ENCODE measurements around the gene HESX1. TPM values are rescaled to one million over a fixed set of nuclear protein-coding genes. Genes with fewer than 3 reads are reported as not detected.

The HESX1 gene
- total RNA-seq, 1 experiment from 2014 or later: 5.6 TPM

GRCh38 chr3:57164217-57164656 lies 35.5 kb downstream of the HESX1 start:
- H3K36me3 Mint-ChIP-seq: no peaks in the 10 kb centered on the region
- peak overlapping the region; percentile 91 for H3K4me3 Mint-ChIP-seq
- ChIA-PET CTCF (interaction anchor here (0.6 to 1.0 kb wide), 6 partner anchors 30 to 64 kb away, joined by 3 read pairs; partner anchors contain the start of gene APPL1), POLR2A (interaction anchor here (0.7 to 1.7 kb wide), 3 partner anchors 34 to 86 kb away, joined by 3 to 11 read pairs (median 6); no protein-coding TSS in a partner anchor)
- peak; percentile 13; the same call in 1 of the 2 replicates for TF ChIP-seq ARID4B (CRISPR knock-in tag; IDR thresholded peaks at IDR 0.05; ENCODE audit: borderline replicate concordance)
- no peak for TF ChIP-seq ZMAT4 (CRISPR knock-in tag; IDR thresholded peaks at IDR 0.05)
- H3K27me3 Mint-ChIP-seq (ENCODE audit: low read depth): peaks cover 29% of the 10 kb centered on the region
- peaks cover 65% of the 10 kb centered on the region for H3K4me1 Mint-ChIP-seq
- ATAC-seq (no peak), DNase-seq (ENCODE audit: low spot score) (no peak)
- 0 out of 2 replicates have a peak overlapping the region, but pooled peaks have one; percentile 33 for H3K27ac Mint-ChIP-seq
- H3K9me3 Mint-ChIP-seq: no peaks in the 10 kb centered on the region

GRCh38 chr3:57163751-57164150 lies 36.0 kb downstream of the HESX1 start:
- H3K4me3 Mint-ChIP-seq: peak overlapping the region; percentile 91
- no peaks in the 10 kb centered on the region for H3K36me3 Mint-ChIP-seq
- H3K27ac Mint-ChIP-seq: no peak overlapping the region
- H3K4me1 Mint-ChIP-seq: peaks cover 65% of the 10 kb centered on the region
- CTCF ChIA-PET: interaction anchor here (0.5 to 1.0 kb wide), 6 partner anchors 23 to 64 kb away, joined by 3 read pairs; partner anchors contain the start of gene APPL1
- POLR2A ChIA-PET: interaction anchor here (1.7 kb wide), 1 partner anchor 33 kb away, joined by 11 read pairs; no protein-coding TSS in a partner anchor
- ATAC-seq (no peak), DNase-seq (ENCODE audit: low spot score) (no peak)
- no peaks in the 10 kb centered on the region for H3K9me3 Mint-ChIP-seq
- H3K27me3 Mint-ChIP-seq (ENCODE audit: low read depth): peaks cover 24% of the 10 kb centered on the region
- no peak for TF ChIP-seq FOXJ3 (CRISPR knock-in tag; IDR thresholded peaks at IDR 0.05; ENCODE audit: borderline replicate concordance)
- TF ChIP-seq ERG (CRISPR knock-in tag; IDR thresholded peaks at IDR 0.05): no peak
- no peak for TF ChIP-seq CTCF (IDR thresholded peaks at IDR 0.05)
- TF ChIP-seq KAT7 (CRISPR knock-in tag; IDR thresholded peaks at IDR 0.05; ENCODE audit: borderline replicate concordance): no peak
- no peak for TF ChIP-seq MYBL2 (CRISPR knock-in tag; IDR thresholded peaks at IDR 0.05)
- TF ChIP-seq ZNF425 (CRISPR knock-in tag; conservative IDR thresholded peaks at IDR 0.05): no peak
- TF ChIP-seq ATF2 (CRISPR knock-in tag; IDR thresholded peaks at IDR 0.05; ENCODE audit: borderline replicate concordance, low read depth): no peak
- no peak for TF ChIP-seq USF2 (CRISPR knock-in tag; IDR thresholded peaks at IDR 0.05)
- TF ChIP-seq MAX (CRISPR knock-in tag; IDR thresholded peaks at IDR 0.05): no peak

All from WTC11 (cell line).